Stimulated activated CD4-positive, alpha-beta T cell treated with anti-CD3 and anti-CD28 coated beads, Interleukin-1b, Interleukin-23, amount 100 ng/mL, for 4 hours (primary cell): ENCODE data around the gene DPH1.

Experiments
- DNase-seq, 2 donors: peaks; one replicate each; pipeline ENCODE4 v3.0.0-alpha.2; 2020; ENCODE audit warnings: low read depth in 2 of 2

The DPH1 gene

GRCh38 chr17:2062571-2063183, 32.7 kb downstream of the DPH1 start:
- DNase-seq, result no peak

GRCh38 chr17:2063261-2064146, 33.6 kb downstream of the DPH1 start:
- no peak for DNase-seq

DNA sequence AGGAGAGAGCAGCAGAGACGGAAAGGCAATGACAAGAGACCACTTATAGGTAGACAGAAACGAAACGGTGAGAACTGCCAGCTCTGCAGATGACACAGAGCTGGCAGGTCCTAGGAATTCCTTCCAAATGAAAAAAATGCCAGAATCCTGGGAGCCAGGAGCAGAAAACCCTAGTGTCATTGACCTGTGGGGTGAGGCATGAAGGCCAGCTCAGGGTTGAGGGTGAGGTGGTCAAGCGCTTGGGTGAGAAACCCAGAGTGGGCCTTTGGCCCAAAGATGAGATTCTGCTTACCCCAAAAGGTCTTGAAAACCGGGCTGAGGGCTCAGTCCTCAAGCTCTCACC, 34.2 kb downstream of the DPH1 start:
- DNase-seq, result no peak

DNA sequence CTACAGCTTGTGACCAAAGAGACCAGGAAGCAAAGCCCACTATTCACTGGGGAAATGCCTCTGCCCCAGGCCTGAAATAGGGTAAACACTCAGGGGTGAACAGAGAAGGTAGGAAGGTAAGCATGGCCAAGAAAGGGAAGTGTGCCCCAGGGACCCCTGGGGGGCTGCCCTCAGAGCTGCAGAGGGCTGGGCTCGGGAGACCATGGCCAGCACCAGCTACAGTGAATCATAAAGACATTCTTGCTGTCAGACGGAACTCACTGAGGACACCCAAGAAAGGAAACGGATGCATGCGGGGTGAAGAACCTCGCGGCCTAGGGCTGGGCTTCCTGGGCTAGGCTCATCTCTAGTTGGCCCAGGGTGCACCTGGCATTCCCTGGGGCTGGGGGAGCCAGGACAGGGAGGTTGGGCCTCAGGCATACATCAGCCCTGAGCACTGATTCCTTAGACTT, 34.6 kb downstream of the DPH1 start:
- no peak for DNase-seq

GRCh38 chr17:2064980-2065785, 35.2 kb downstream of the DPH1 start:
- DNase-seq, result peak in 1 of 2 donors; percentile 55

GRCh38 chr17:2065949-2066400, 36.0 kb downstream of the DPH1 start:
- DNase-seq, result no peak

- DNase-seq, result no peak
These were observed 37.2 kb downstream of the DPH1 start for GRCh38 chr17:2067048-2067561.

GRCh38 chr17:2067608-2068024, 37.7 kb downstream of the DPH1 start:
- DNase-seq, result no peak

DNA sequence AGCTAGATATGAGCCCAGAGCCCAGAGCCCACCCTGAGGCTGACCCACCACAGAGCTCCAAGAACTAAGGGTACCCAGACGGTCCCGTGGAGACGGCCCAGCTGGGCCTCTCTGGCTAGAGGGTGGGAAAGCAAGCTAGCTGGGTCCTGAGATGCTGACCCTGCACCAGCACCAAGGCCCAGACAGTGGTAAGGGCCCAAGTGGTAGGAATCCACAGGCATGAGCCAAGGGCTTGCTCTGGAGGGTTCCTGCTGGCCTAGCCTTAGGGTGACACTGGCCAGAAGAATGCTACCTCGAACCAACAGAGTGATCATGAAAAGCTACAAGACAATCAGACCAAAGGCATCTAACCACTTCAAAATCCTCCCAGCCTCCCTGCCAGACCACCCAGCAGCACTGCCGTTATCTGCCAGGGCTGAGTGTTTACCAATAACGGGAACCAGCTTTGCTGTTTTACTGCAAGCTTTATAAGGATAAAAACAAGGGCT, 38.1 kb downstream of the DPH1 start:
- no peak for DNase-seq

GRCh38 chr17:2068519-2069051, 38.6 kb downstream of the DPH1 start:
- DNase-seq, result no peak

DNA sequence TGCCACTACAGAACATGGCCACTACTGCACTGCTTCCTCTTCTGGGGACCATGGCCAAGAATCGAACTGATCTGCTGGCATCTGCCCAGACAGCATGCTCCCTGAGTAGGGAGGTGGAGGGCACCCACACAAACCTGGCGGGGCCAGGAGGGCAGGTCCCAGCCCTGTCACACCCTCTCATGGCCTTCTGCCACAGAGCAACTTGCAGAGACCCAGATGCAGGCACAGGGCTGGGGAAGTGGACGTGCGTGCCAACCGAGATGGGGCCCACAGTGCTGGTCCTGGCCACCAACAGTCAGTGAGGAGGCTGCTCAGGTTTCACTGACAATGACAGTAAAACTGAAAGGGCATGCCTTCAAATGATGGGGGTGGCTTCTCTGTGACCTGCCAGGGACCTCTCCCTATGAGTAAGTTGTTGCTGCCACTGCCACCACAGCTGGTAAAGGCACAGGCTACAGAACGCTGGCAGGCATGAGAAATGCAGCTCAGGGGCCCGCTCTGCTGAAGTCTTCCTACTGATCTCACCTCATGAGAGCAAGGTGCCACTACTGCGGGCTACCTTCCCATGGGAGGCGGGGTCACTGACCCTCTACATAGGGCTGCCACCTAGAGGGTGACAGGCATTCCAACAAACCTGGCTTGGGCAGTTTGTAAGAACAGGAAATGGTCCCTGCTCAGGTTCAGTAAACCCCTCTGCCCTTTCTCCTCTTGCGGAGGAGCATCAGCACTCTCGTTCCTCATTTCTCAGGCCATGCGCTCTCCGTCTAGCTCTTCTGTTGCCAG, 40.5 kb downstream of the DPH1 start:
- no peak for DNase-seq

DNA sequence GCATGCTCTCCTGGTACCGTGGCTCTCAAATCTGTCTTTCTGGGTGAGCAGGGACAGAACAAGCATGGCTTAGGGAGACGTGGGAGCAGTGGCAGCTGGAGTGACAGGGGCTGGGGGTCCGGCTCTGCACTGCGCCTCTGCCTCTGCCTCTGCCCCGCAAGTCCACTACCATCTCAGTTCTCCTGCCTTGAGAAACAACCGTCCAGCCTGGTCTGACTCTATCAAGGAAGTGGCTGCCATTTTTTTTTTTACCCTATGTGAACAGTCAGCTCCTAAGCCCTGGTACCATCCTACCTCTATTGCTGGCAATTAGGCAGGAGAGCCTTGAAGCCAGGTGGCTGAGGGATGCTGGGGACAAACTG, 41.1 kb downstream of the DPH1 start:
- DNase-seq, result no peak

DNA sequence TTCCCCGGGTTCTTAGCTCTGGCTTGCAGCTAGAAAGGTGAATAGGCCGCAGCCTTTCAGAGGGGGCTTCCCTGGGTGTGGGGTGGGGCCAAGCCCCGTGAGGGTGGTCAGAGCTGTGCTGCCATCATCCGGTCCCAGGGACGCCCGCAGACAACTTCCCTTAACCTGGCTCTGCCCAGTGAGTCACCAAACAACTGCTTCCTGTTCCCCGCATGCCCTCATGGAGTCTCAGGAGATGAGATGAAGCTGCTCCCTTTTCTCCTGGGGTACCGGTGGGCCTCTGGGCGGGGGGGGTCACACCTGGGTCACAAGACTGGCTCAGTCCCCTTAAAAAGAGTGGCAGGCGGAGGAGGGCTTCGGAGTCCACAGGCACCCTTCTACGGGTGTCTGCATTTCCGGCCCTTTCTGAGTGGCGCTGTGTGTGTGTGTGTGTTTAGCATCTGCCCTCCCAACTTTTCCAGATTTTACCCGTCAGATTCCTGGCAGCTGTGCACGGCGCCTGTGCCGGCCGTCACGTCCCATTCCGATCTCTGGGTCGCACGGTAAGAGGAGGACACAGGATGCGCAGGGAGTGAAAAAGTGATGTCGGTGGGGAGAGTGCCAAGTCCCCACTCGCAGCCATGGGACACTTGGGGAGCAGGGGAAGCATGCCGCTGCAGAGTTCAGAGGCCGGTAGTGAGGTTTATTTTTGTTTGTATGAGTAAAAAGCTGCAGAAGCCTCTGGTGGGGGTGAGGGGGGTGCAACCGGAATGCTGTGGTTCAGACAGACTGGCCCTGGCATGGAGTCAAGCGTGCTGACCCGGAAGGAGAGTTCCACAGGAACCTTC, 41.7 kb downstream of the DPH1 start:
- no peak for DNase-seq

- no peak for DNase-seq
These were observed 45.0 kb downstream of the DPH1 start for GRCh38 chr17:2074919-2075318.

DNA sequence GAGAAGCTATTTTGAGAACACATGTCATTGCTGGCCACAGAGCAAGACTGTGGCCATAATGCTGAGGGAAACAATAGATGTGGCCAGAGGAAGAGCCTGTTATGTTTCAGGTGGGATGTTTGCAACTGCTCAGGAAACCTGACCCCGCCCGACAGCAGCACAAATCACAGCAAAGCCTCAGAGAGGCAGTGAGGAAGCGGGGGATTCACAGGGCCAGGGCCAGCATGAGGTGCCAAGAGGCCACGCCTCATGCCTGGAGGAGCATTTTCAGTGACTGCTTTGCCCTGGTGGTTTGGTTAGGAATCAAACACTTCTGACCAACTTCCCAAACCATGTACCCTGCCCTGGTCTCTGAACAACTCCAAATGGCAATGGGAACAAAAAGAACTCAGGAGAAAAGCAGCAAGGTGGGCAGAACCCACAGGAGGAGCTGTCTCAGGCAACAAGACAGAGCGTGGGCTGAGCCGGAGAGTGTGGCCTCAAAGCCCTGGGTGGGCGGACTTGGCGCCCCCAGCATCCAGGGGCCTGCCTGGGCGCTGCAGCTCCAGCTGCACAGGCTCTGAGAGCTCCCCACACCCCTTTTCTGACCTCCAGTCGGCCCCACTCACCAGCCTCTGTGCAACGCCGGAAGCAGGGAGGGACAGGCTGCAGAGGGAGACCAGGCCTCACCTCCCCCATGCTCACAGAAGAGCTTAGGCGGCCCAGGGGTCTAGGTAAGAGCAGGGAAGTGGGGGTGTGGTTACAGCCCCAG, 45.6 kb downstream of the DPH1 start:
- no peak for DNase-seq

DNA sequence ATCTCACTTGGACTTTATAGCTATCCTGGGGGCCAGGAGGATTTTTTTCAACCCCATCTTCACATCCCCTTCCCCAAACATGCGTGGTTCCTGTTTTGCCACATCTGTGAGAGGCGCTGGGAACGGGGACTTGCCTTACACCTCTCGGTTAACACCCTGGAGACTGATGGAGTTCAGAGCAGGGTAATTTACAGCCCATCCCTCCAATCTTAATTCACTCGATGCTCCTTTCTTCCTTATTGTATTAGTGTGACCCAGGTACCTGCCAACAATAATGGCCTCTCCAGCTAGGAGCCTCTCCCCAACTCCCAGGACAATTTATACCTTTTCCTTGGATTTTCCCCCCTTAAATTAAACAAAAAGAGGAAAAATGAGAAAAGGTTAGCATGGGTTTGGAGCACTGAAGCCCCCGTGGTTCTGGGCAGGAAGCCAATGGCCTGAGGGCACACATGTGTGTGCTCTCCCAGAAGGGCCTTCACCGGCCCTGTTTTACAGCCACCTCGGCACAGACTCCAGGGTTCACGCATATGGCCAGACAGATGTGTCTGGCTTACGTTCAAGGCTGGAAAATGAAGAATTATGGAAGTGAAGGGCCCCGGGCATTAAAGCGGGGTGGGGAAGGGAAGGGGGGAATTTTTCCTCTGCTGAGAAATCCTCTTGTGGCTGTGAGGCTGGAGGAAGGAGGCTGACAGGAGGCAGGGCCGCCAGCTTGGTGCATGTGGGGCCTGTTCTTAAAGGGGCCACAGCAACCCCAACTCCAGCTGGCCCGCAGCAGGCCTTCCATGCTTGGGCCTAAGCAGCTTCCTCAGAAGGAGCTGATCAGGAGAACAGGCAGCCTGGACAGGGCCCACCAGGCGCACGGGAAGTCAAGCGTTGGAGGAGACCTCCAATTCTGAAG, 46.4 kb downstream of the DPH1 start:
- DNase-seq, result no peak

- no peak for DNase-seq
These were observed 47.1 kb downstream of the DPH1 start for GRCh38 chr17:2077040-2077439.

GRCh38 chr17:2081564-2081963, 51.6 kb downstream of the DPH1 start:
- no peak for DNase-seq
